Pancreas (tissue), 10 donors: ENCODE data around the gene SCN5A. TPM values are rescaled to one million over a fixed set of nuclear protein-coding genes. Genes with fewer than 3 reads are reported as not detected.
A peak's percentile ranks its signal among the peaks of the same experiment; 100 is the strongest.

Experiments used
- ATAC-seq, 4 donors: fragments of 200-7000 bp; cut with Tn5 transposase; one replicate each; pipeline versions ENCODE4 v1.8.0 to v1.9.1; 2020; ENCODE audit warnings: mild to moderate bottlenecking in 4 of 4, moderate library complexity in 4 of 4
- DNase-seq, 6 donors: peaks; one replicate each; pipeline ENCODE4 v3.0.0-alpha.2; 2020
- FAIRE-seq: peaks from 2 replicates; lab custom pipeline; 2012; peaks lifted over from hg19 to GRCh38; lab: Jason Lieb, UNC
- H3K27ac ChIP-seq, 4 donors: fragments of 200-600 bp; sonication (generic); 1 replicate in 3 of 4; 2 replicates in 1 of 4; pipeline versions ENCODE4 v1.5.0 to v1.8.0; 2020
- H3K27me3 ChIP-seq, 4 donors: fragments of 200-600 bp; one replicate each; pipeline ENCODE4 v1.8.0; 2021
- H3K36me3 ChIP-seq, 3 donors: fragments of 200-600 bp; sonication (generic) in 1 of 3; one replicate each; pipeline versions ENCODE4 v1.5.0 to v1.8.0; 2020 to 2021
- H3K4me1 ChIP-seq, 3 donors: fragments of 200-600 bp; one replicate each; pipeline ENCODE4 v1.8.0; 2021
- H3K4me3 ChIP-seq, 4 donors: fragments of 200-600 bp; sonication (generic) in 2 of 4; one replicate each; pipeline versions ENCODE4 v1.5.0 to v1.8.0; 2020 to 2021
- H3K9me3 ChIP-seq, 4 donors: fragments of 200-600 bp; one replicate each; pipeline ENCODE4 v1.8.0; 2021
- WGBS, 2 donors: extraction: QIAGEN DNeasy Blood & Tissue Kit; methylation state at CpG; one replicate each; pipeline ENCODE4 v1.1.7; 2013; 5-methylcytosine and 5-hydroxymethylcytosine counted together
- intact Hi-C, 3 donors: fragments of 100-400 bp; cut with DNase I; formaldehyde crosslinking; loops; one replicate each; pipeline versions ENCODE4 v1.11.1 to v1.14.2; 2022
- polyA plus RNA-seq, 2 donors: library from polyadenylated mRNA; stranded (reverse); fragments of 200-250 nt; gene quantifications; one replicate each; pipeline ENCODE4 v1.2.3, GENCODE V29; 2013
- total RNA-seq, 6 donors: library from RNA; stranded (reverse); fragmentation: NEBNext Ultra II Directional in 4 of 6; extraction: Animal tissue kit (Norgen Biotek cat#: 25700) in 4 of 6; gene quantifications; one replicate each; pipeline versions ENCODE4 v1.2.1 to v1.2.4, GENCODE V29; 2021 to 2023
- TF ChIP-seq, protein P1 (sequence below), 4 donors: fragments of 200-600 bp; sonication (generic) in 3 of 4; IDR thresholded peaks; one replicate each; pipeline versions ENCODE4 v1.5.0 to v1.8.0; 2021; ENCODE audit warnings: antibody characterized with exemption in 4 of 4
- donor health status: healthy with polysubstance abuse.
- donor health status: DM: no; HTN: no; CAD: no; lungs with moderate emphysema.
- donor health status: DM: no; HTN: no; CAD: no.
- donor health status: control.
- donor health status: control.
- donor health status: Bipolar disorder and iron deficiency.
- donor health status: DM: yes; HTN: yes; CAD: no.
- donor health status: DM: no; HTN: no; CAD: no.
- donor health status: DM: no; HTN: no; CAD: no.
- donor health status: DM: yes; HTN: yes; CAD: no.

The SCN5A gene
- total RNA-seq (under 1 TPM in 5 of 6 donors, not detected in 1; 0.09 to 0.39 (median 0.28) TPM), polyA plus RNA-seq (under 1 TPM; 0.07 to 0.19 TPM)

- no peak for FAIRE-seq
- WGBS, 2 donors: 1 to 2% methylated on average over 38 to 76 of the region's 76 CpGs
- peak; percentile 35 to 85 (median 59) for DNase-seq
- H3K27ac ChIP-seq: no peak within 1 kb of the TSS
- peak; percentile 90 to 91 (median 90) for ATAC-seq
- TF ChIP-seq, protein P1, sequence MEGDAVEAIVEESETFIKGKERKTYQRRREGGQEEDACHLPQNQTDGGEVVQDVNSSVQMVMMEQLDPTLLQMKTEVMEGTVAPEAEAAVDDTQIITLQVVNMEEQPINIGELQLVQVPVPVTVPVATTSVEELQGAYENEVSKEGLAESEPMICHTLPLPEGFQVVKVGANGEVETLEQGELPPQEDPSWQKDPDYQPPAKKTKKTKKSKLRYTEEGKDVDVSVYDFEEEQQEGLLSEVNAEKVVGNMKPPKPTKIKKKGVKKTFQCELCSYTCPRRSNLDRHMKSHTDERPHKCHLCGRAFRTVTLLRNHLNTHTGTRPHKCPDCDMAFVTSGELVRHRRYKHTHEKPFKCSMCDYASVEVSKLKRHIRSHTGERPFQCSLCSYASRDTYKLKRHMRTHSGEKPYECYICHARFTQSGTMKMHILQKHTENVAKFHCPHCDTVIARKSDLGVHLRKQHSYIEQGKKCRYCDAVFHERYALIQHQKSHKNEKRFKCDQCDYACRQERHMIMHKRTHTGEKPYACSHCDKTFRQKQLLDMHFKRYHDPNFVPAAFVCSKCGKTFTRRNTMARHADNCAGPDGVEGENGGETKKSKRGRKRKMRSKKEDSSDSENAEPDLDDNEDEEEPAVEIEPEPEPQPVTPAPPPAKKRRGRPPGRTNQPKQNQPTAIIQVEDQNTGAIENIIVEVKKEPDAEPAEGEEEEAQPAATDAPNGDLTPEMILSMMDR (IDR thresholded peaks at IDR 0.05): no peak
- H3K9me3 ChIP-seq: no peaks in the 10 kb centered on the region
- intact Hi-C loops: loop anchor here in 1 of 3 donors (10.0 kb wide), 1 partner anchor 125 kb away; no protein-coding TSS in a partner anchor
- H3K36me3 ChIP-seq: no peaks in the 10 kb centered on the region
- H3K4me1 ChIP-seq: peaks cover 5 to 6% (median 6%) of the 10 kb centered on the region in 3 donors
- peaks cover 0 to 23% (median 2%) of the 10 kb centered on the region in 4 donors for H3K27me3 ChIP-seq
- peak within 1 kb of the TSS; percentile 1 to 56 (median 36) for H3K4me3 ChIP-seq
These were observed at the start of gene SCN5A for GRCh38 chr3:38649500-38650247. Gene SCN5A (minus strand): TSS chr3:38649687. CDS start chr3:38633307, 16,380 bp downstream.

DNA sequence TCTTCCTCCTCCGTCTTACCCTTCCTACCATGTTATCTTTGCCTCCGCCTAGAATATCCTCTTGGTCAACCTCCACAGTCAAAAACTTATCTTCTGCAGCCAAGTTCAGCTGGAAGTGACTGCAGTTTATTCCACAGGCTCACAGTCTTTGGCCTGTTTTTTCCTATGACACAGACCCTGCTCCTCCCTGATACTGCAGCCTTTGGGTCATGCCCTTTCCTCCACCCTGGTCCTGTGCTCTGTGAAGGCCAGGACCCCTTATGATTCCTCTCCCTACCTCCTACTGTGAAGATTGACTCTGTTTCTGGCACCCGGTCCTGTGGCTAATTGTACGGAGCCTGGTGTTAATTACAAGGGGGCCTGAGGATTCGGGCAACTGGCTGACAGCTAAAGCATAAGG is 49.3 kb upstream of the SCN5A start:
- intact Hi-C loops: no loop called here
- 80 to 86% methylated on average over 5 of the region's 5 CpGs for WGBS, 2 donors
- TF ChIP-seq, protein P1 (IDR thresholded peaks at IDR 0.05): no peak
- Histone ChIP-seq H3K4me3 (no peak overlapping the region), H3K27me3 (no peaks in the 10 kb centered on the region), H3K36me3 (no peaks in the 10 kb centered on the region), H3K27ac (no peak overlapping the region), H3K9me3 (no peaks in the 10 kb centered on the region), H3K4me1 (no peaks in the 10 kb centered on the region)
- ATAC-seq: no peak
- FAIRE-seq: no peak
- DNase-seq: no peak

- TF ChIP-seq, protein P1 (IDR thresholded peaks at IDR 0.05): no peak
- Histone ChIP-seq H3K27ac (no peak overlapping the region), H3K4me1 (no peaks in the 10 kb centered on the region), H3K27me3 (no peaks in the 10 kb centered on the region), H3K36me3 (no peaks in the 10 kb centered on the region), H3K9me3 (no peaks in the 10 kb centered on the region), H3K4me3 (no peak overlapping the region)
- intact Hi-C loops: no loop called here
- WGBS, 2 donors: 84 to 89% methylated on average over 12 of the region's 12 CpGs
- DNase-seq (no peak), ATAC-seq (no peak), FAIRE-seq (no peak)
These were observed 48.6 kb upstream of the SCN5A start for GRCh38 chr3:38698061-38698460.

DNA sequence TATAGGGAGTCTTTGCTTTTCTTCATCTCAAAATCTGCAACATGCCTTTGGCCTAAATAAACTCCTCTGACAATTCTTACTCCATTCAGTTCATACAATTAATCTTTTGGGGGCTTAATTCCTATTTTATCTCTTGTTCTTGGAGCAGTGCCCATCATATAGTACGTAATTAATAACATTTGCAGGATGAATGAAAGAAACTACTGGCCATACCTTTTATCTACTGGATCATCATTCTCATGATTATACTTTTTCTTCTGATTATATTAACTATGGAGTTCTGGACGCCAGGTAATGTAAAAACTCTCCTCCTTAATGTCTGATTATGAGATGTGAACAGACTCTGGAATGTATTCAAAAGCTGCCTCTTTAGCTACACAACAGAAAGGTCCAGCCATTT is 46.5 kb upstream of the SCN5A start:
- Histone ChIP-seq H3K4me3 (no peak overlapping the region), H3K27me3 (no peaks in the 10 kb centered on the region), H3K27ac (no peak overlapping the region), H3K9me3 (no peaks in the 10 kb centered on the region), H3K4me1 (no peaks in the 10 kb centered on the region), H3K36me3 (no peaks in the 10 kb centered on the region)
- DNase-seq (no peak), FAIRE-seq (no peak), ATAC-seq (no peak)
- intact Hi-C loops: no loop called here
- WGBS, 2 donors: 55 to 63% methylated on average over 2 of the region's 2 CpGs
- TF ChIP-seq, protein P1 (IDR thresholded peaks at IDR 0.05): no peak

- intact Hi-C loops: no loop called here
- ATAC-seq (no peak), FAIRE-seq (no peak), DNase-seq (no peak)
- no peaks in the 10 kb centered on the region for H3K4me1 ChIP-seq
- H3K36me3 ChIP-seq: no peaks in the 10 kb centered on the region
- H3K27ac ChIP-seq: no peak overlapping the region
- H3K4me3 ChIP-seq: no peak overlapping the region
- H3K9me3 ChIP-seq: no peaks in the 10 kb centered on the region
- H3K27me3 ChIP-seq: no peaks in the 10 kb centered on the region
- TF ChIP-seq, protein P1 (IDR thresholded peaks at IDR 0.05): no peak
- WGBS, 2 donors: 70 to 95% methylated on average over 2 of the region's 2 CpGs
These were observed 40.7 kb upstream of the SCN5A start for GRCh38 chr3:38690185-38690584.
